BE2C (cell line): ENCODE measurements around the gene RTP5.

ENCODE experiments used
- DNase-seq: peaks from one replicate; pipeline ENCODE4 v3.0.0-alpha.2; 2020
- H3K27me3 ChIP-seq: fragments of 250-450 bp; sonication (Bioruptor Pico); 2 replicates; pipeline ENCODE4 v1.5.1; 2020; ENCODE audit warnings: mild to moderate bottlenecking
- H3K36me3 ChIP-seq: fragments of 250-450 bp; sonication (Bioruptor Pico); 2 replicates; pipeline ENCODE4 v1.5.1; 2020; ENCODE audit warnings: mild to moderate bottlenecking
- H3K4me1 ChIP-seq: fragments of 250-450 bp; sonication (Bioruptor Pico); 2 replicates; pipeline ENCODE4 v1.5.1; 2020
- H3K4me3 ChIP-seq: 2 replicates; pipeline ENCODE4 v1.5.1; 2011; ENCODE audit warnings: low read depth, low read length
- H3K9me3 ChIP-seq: fragments of 250-450 bp; sonication (Bioruptor Pico); 2 replicates; pipeline ENCODE4 v1.5.1; 2020
- CTCF ChIP-seq: IDR thresholded peaks from 2 replicates; pipeline ENCODE4 v1.5.1; 2012; ENCODE audit warnings: mild to moderate bottlenecking, low read depth, low read length

The RTP5 gene

DNA sequence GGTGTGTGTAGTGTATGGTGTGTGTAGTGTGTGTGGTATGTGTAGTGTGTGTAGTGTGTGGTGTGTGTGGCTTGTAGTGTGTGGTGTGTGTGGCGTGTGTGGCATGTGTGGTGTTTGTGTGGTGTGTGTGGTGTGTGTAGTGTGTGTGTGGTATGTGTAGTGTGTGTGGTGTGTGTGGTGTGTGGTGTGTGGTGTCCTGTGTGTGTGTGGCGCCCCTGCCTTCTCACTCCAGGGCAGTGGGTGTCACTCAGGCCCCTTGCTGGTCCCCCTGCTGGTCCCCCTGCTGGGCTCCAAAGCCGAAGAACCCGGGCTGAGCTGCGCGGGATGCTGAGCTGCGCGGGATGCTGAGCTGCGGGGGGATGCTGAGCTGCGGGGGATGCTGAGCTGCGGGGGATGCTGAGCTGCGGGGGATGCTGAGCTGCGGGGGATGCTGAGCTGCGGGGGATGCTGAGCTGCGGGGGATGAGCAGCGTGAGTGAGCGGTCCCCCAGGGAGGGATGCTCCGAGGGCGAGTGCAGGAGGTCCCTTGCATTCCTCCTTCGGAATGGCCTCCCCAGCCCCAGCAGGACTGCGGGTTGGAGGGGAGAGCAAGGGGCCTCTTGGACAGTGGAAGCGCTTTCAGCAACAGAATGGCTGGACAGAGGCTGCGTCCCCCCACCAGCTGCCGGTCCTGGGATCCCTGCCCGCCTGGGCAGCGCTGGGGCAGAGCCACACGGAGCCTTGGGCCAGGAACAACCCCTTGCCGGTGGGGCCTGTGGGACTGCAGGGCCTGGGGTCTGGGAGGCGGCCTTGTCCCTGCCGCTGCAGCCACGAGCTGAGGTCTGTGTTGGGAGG is 3.4 kb upstream of the RTP5 start:
- Histone ChIP-seq H3K27me3 (no peaks in the 10 kb centered on the region), H3K4me3 (no peak overlapping the region), H3K9me3 (no peaks in the 10 kb centered on the region), H3K36me3 (no peaks in the 10 kb centered on the region), H3K4me1 (peaks cover 6% of the 10 kb centered on the region; the same call in 1 of the 2 replicates)
- TF ChIP-seq CTCF = peak; percentile 1; the same call in 1 of the 2 replicates
- DNase-seq = peak; percentile 55

GRCh38 chr2:241866790-241867645 is 2.5 kb upstream of the RTP5 start:
- Histone ChIP-seq H3K9me3 (no peaks in the 10 kb centered on the region), H3K27me3 (no peaks in the 10 kb centered on the region), H3K4me3 (no peak overlapping the region), H3K4me1 (peaks cover 6% of the 10 kb centered on the region; the same call in 1 of the 2 replicates), H3K36me3 (no peaks in the 10 kb centered on the region)
- peak; percentile 16 for DNase-seq
- no peak for TF ChIP-seq CTCF

DNA sequence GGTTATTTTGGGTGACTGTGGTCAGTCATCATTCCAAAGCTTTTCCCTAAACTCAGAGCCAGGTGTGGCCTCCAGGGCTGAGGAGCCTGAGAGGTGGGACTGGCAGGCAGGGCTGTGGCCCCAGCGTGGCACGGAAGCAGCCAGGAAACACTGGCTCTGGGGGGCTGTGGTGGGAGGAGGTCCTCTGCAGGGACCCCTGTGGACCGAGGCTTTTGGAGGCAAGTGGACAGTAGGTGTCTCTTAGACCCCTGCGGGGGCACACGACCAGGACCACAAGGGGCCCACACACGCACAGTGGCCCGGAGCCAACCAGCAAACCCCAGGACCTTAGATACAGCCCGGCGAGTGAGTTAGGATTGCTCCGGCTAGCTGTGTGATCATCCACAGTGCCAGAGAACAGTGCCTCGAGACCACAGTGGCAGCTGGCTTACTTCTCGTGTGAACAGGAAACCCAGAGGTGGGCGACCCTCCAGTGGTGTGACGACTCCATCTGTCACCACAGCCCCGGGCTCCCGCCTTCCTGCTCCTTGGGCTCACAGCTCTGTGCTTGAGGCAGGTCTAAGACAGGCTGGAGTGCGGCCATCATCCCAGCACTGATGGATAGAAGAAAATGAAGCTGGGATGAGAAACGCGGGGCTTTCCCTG is 1.6 kb upstream of the RTP5 start:
- TF ChIP-seq CTCF = no peak
- Histone ChIP-seq H3K27me3 (no peaks in the 10 kb centered on the region), H3K4me3 (no peak overlapping the region), H3K36me3 (no peaks in the 10 kb centered on the region), H3K9me3 (no peaks in the 10 kb centered on the region), H3K4me1 (peaks cover 6% of the 10 kb centered on the region; the same call in 1 of the 2 replicates)
- peak; percentile 18 for DNase-seq

DNA sequence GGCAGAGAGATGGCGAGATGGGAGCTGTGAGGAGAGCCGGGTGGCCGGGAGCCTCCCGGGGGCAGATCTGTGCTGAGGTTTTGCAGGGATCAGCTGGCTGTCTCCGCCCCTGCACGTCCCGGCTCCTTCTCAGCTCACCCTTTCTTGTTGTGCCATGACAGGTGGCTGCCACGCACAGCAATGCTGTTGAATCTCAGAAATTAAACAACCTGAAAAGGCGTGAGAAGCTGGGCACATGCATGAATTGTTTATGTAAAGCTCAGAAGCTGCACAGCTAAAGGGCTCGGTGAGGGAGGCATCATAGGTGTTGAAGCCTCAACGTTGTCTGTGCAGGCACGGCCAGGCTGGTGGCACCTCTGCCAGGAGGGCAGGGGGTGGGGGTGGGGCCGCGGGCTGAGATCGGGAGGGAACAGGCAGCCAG is 858 bp upstream of the RTP5 start:
- H3K36me3 ChIP-seq = no peaks in the 10 kb centered on the region
- peak; percentile 6 for DNase-seq
- TF ChIP-seq CTCF = no peak

DNA sequence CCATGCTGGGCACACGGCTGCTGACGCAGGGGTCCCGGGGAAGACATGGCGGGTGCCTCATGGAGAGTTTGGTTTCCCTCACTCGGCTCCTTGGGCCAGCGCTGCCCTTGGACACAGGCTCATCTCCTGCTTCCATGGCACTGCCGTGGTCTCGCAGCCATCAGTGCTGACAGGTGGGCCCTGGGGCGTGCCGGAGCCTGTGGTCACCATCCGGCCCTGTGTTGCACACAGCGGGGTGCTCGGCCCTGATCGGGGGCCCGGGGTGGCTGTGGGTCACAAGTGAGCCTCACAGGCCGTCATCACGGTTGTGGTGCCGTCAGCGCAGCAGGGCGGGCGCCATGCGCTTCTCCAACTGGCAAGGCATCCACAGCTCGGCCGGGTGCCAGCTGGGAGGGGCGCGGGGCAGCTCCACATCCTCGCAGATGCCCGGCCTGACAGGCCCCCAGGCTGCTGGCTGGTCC is 582 bp downstream of the RTP5 start:
- H3K27me3 ChIP-seq = no peaks in the 10 kb centered on the region
- no peak overlapping the region for H3K4me3 ChIP-seq
- TF ChIP-seq CTCF = no peak
- peak; percentile 19 for DNase-seq
- no peaks in the 10 kb centered on the region for H3K9me3 ChIP-seq
- no peaks in the 10 kb centered on the region for H3K36me3 ChIP-seq
- peaks cover 6% of the 10 kb centered on the region; the same call in 1 of the 2 replicates for H3K4me1 ChIP-seq

More for the DNA sequence above, 858 bp upstream of the RTP5 start:
- H3K9me3 ChIP-seq = no peaks in the 10 kb centered on the region
- no peaks in the 10 kb centered on the region for H3K27me3 ChIP-seq
- H3K4me3 ChIP-seq = no peak overlapping the region
- peaks cover 6% of the 10 kb centered on the region; the same call in 1 of the 2 replicates for H3K4me1 ChIP-seq
